ENCODE measurements around the gene MAP4K2. TPM values are rescaled to one million over a fixed set of nuclear protein-coding genes. Genes with fewer than 3 reads are reported as not detected.

Gene MAP4K2
- total RNA-seq, 4 donors from 2014 or later: 13.6 to 20.4 (median 15.3) TPM

GRCh38 chr11:64736654-64737053 lies 66.4 kb downstream of the MAP4K2 start:
- no peaks in the 10 kb centered on the region for H3K9me3 ChIP-seq
- no CpG with 5 or more reads among the region's 15 CpGs for WGBS
- H3K4me1 ChIP-seq: peaks cover 1% of the 10 kb centered on the region
- TF ChIP-seq POLR2A (IDR thresholded peaks at IDR 0.05) (no peak), CTCF (IDR thresholded peaks at IDR 0.05) (no peak), POLR2AphosphoS5 (IDR thresholded peaks at IDR 0.05) (no peak), EP300 (IDR thresholded peaks at IDR 0.05) (no peak)
- H3K27me3 ChIP-seq: peaks cover 8% of the 10 kb centered on the region
- no peak for DNase-seq (ENCODE audit: low spot score in 2 of 2)
- no peak overlapping the region for H3K27ac ChIP-seq
- no peaks in the 10 kb centered on the region for H3K36me3 ChIP-seq
- H3K4me3 ChIP-seq: no peak overlapping the region

GRCh38 chr11:64735725-64736259 lies 67.2 kb downstream of the MAP4K2 start:
- TF ChIP-seq POLR2AphosphoS5 (IDR thresholded peaks at IDR 0.05) (no peak), CTCF (IDR thresholded peaks at IDR 0.05) (no peak), EP300 (IDR thresholded peaks at IDR 0.05) (no peak), POLR2A (IDR thresholded peaks at IDR 0.05) (no peak)
- no peaks in the 10 kb centered on the region for H3K27me3 ChIP-seq
- 82% methylated on average over 3 of the region's 9 CpGs for WGBS
- H3K27ac ChIP-seq: no peak overlapping the region
- H3K4me1 ChIP-seq: no peaks in the 10 kb centered on the region
- DNase-seq (ENCODE audit: low spot score in 2 of 2): no peak
- H3K9me3 ChIP-seq: no peaks in the 10 kb centered on the region
- H3K36me3 ChIP-seq: no peaks in the 10 kb centered on the region
- H3K4me3 ChIP-seq: no peak overlapping the region

Other genes with a start within 250 kb of the MAP4K2 start
- gene SLC22A11, start 247.3 kb downstream of the MAP4K2 start, total RNA-seq: not detected
- not detected for gene SLC22A12, start 212.0 kb downstream of the MAP4K2 start, total RNA-seq
- gene NRXN2, start 80.0 kb downstream of the MAP4K2 start, total RNA-seq: under 1 TPM in 3 of 4 donors, not detected in 1; 0.21 to 0.72 (median 0.64) TPM
- 1 to 10 TPM in 2 of 4 donors, under 1 TPM in 2; 0.64 to 7.6 (median 3.9) TPM for gene RASGRP2, start 59.1 kb downstream of the MAP4K2 start, total RNA-seq
- 1 to 10 TPM; 1.1 to 2.7 (median 1.2) TPM for gene PYGM, start 43.2 kb downstream of the MAP4K2 start, total RNA-seq
- gene SF1, start 24.7 kb downstream of the MAP4K2 start, total RNA-seq: 100 to 1,000 TPM; 270 to 559 (median 373) TPM
- gene MEN1, start 7.3 kb upstream of the MAP4K2 start, total RNA-seq: 10 to 100 TPM; 26.9 to 46.6 (median 36.1) TPM
- 10 to 100 TPM; 42.2 to 64.9 (median 61.1) TPM for gene CDC42BPG, start 41.4 kb upstream of the MAP4K2 start, total RNA-seq
- 10 to 100 TPM; 47.8 to 85.4 (median 76.8) TPM for gene EHD1, start 75.4 kb upstream of the MAP4K2 start, total RNA-seq
- gene ATG2A, start 114.0 kb upstream of the MAP4K2 start, total RNA-seq: 10 to 100 TPM; 69.5 to 82.2 (median 76.0) TPM
- gene PPP2R5B, start 121.5 kb upstream of the MAP4K2 start, total RNA-seq: 10 to 100 TPM; 20.1 to 38.3 (median 27.3) TPM
- gene GPHA2, start 132.7 kb upstream of the MAP4K2 start, total RNA-seq: not detected
- not detected for gene MAJIN, start 168.9 kb upstream of the MAP4K2 start, total RNA-seq
- gene BATF2, start 193.8 kb upstream of the MAP4K2 start, total RNA-seq: under 1 TPM in 2 of 4 donors, not detected in 2; 0.30 to 0.38 TPM
- 10 to 100 TPM; 67.8 to 91.3 (median 87.8) TPM for gene ARL2, start 210.9 kb upstream of the MAP4K2 start, total RNA-seq
- gene SNX15, start 224.2 kb upstream of the MAP4K2 start, total RNA-seq: 10 to 100 TPM; 12.1 to 30.9 (median 24.2) TPM
- 10 to 100 TPM in 3 of 4 donors, 1 to 10 TPM in 1; 8.7 to 16.5 (median 12.4) TPM for gene SAC3D1, start 238.0 kb upstream of the MAP4K2 start, total RNA-seq

Data from suprapubic skin (tissue), 4 donors.